AG09309 (cell line): ENCODE measurements around the gene NKAIN4.

ENCODE experiments used
- DNase-seq: peaks from one replicate; pipeline ENCODE4 v3.0.0-alpha.2; 2010; ENCODE audit warnings: low read depth
- H3K4me3 ChIP-seq: 2 replicates; pipeline ENCODE4 v1.5.1; 2011; ENCODE audit warnings: mild to moderate bottlenecking, low read depth, low read length, moderate library complexity; ENCODE audit not compliant: control insufficient read depth
- TF ChIP-seq, protein P1 (sequence below): IDR thresholded peaks from 2 replicates; pipeline ENCODE4 v1.5.1; 2011; ENCODE audit warnings: mild to moderate bottlenecking, low read depth, low read length, inconsistent platforms; ENCODE audit not compliant: insufficient read depth, control insufficient read depth; ENCODE audit errors: missing control alignments

Gene NKAIN4

DNA sequence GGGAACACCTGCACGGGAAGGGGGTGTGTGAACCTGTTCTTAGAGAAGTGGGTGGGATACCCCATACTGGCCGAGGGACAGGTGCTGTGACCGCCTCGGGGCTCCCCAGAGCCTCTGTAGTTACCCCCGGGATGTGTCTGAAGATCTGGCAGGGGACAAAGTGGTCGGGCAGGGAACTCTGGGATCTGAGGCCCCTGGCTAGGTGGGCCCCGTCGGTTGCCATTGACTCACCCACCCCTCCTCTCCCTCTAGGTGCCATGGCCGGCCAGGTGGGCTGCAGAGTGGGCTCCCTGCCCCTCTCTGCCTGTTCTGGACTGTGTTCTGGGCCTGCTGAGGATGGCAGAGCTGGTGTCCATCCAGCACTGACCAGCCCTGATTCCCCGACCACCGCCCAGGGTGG, 14.3 kb downstream of the NKAIN4 start:
- DNase-seq, result no peak
- TF ChIP-seq, protein P1, sequence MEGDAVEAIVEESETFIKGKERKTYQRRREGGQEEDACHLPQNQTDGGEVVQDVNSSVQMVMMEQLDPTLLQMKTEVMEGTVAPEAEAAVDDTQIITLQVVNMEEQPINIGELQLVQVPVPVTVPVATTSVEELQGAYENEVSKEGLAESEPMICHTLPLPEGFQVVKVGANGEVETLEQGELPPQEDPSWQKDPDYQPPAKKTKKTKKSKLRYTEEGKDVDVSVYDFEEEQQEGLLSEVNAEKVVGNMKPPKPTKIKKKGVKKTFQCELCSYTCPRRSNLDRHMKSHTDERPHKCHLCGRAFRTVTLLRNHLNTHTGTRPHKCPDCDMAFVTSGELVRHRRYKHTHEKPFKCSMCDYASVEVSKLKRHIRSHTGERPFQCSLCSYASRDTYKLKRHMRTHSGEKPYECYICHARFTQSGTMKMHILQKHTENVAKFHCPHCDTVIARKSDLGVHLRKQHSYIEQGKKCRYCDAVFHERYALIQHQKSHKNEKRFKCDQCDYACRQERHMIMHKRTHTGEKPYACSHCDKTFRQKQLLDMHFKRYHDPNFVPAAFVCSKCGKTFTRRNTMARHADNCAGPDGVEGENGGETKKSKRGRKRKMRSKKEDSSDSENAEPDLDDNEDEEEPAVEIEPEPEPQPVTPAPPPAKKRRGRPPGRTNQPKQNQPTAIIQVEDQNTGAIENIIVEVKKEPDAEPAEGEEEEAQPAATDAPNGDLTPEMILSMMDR, result no peak
- no peak overlapping the region for H3K4me3 ChIP-seq

DNA sequence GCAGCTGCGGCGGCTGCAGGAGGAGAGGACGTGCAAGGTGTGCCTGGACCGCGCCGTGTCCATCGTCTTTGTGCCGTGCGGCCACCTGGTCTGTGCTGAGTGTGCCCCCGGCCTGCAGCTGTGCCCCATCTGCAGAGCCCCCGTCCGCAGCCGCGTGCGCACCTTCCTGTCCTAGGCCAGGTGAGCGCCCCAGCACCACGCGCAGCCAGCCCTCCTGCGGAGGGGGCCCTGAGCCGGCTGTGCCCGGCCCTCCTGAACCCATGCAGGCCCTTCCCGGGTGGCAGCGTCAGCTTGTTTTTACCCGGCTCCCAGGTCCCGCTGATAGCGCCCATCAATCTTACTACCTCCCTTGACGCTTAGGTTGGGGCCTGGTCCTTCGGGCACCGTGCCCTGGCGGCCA, 14.8 kb downstream of the NKAIN4 start:
- no peak overlapping the region for H3K4me3 ChIP-seq
- no peak for DNase-seq
- TF ChIP-seq, protein P1, result no peak

DNA sequence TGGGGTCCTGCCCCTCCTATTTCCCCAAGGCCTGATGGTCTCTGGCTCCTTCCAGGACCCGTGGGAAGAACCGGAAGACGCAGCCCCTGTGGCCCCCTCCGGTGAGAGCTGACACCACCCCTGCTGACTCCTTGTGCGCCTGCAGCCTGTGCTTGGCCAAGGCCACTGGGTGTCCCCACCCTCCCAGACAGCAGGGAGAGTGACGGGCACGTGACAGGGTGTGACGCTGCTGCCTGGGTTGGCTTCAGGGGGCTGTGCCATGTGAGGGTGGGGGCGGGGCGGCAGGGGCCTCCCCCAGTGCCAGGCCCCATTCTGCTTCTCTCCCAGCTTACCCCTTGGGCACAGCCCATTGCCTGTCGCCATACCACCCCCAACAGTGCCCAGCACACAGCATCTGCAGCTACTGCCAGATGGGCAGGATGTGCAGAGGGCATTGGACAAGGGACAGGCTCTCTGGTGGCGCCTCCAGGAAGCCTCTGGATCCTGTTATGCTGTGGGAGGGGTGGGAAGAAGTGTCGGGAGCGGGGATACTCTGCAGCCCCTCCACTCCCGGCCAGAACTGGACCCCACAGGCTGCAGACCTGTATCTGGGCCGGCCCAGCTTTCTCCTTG, 15.6 kb downstream of the NKAIN4 start:
- no peak for DNase-seq
- TF ChIP-seq, protein P1, result no peak

DNA sequence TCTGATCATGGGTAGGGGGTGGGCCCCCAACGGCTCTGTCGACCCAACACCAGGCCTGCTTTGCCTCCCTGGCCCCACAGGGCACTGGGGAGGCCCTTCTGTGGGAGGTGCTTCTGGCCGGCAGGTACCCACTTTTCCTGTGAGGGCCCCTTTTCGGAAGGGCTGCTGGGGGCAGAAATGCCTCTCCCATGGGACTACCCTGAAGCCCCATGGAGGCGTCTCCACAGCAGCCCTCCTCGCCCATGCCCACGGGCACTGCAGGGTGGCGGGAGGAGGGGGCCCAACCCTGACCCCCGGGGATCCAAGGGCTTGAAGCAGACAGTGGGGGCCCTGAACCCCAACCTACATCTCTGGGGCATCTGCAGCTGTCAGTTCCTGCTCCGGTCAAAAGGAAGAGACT, 16.2 kb downstream of the NKAIN4 start:
- no peak for DNase-seq
- no peak overlapping the region for H3K4me3 ChIP-seq
- TF ChIP-seq, protein P1, result no peak

More for the DNA sequence above, 15.6 kb downstream of the NKAIN4 start:
- no peak overlapping the region for H3K4me3 ChIP-seq

DNA sequence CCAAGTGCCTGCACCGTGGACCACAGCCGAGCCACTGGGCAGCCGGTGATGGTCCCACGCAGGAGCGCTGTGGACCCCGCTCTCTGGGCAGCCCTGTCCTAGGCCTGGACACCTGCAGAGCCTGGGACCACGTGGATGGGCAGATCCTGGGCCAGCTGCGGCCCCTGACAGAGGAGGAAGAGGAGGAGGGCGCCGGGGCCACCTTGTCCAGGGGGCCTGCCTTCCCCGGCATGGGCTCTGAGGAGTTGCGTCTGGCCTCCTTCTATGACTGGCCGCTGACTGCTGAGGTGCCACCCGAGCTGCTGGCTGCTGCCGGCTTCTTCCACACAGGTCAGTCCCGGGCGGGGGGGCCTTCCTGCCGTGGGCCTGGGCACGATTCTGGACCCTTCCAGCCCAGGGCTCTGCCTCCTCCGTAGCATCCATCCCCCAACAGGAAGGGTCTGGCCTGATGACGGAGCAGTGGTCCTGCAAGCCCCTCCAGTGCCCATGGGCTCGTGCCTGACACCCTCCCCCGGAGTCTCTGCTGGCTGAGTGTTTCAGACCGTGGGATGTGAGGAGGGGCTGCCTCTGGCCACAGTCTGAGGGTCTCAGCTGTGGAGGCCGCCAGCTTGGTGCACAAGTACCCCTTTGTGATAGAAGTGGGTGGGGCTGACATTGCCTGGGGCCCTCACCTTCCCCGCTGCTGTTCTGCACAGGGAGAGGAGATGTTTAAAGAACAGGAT, 18.0 kb downstream of the NKAIN4 start:
- no peak overlapping the region for H3K4me3 ChIP-seq
- TF ChIP-seq, protein P1, result no peak

DNA sequence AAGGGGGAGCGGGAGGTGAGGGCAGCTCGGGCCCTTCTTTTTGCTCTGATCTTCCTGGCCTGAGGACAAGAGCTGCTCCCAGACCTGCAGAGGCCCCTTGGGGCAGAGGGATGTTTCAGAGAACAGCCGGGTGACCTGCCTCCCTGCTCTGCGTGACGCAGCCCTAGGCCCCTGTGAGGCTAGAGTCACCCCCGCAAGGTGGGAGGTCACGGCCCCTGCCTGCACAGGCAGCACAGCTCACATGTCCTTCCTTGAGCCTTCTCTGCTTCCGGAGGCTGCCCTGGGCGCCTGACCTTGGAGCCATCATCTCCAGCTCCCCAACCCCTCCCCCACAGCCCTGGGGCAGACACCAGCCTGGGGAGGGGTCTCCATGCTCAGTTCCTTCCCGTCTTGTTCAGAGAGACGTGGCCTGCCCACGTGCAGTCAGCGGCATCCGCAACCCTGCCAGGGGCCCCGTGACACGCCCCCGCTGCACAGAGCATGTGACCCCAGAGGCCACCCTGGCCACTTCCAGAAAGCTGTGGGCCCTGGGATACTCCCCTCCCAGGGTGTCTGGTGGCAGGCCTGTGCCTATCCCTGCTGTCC, 18.8 kb downstream of the NKAIN4 start, which contains the start of gene BIRC7:
TSS of gene BIRC7 (plus strand) at position 507 of the 585 bp plus-strand sequence. CDS start 192 bp downstream, outside the sequence.
- TF ChIP-seq, protein P1, result no peak
- no peak within 1 kb of the TSS for H3K4me3 ChIP-seq
- no peak for DNase-seq

More for the DNA sequence above, 18.0 kb downstream of the NKAIN4 start:
- DNase-seq, result no peak
